Stimulated activated naive B cell treated with anti-CD40 and anti-IgM and Interleukin-4, amounts not matched to agents 10 μg/mL and 1 μg/mL and 100 μg/mL, for 72 hours (primary cell): ENCODE results near the gene TBC1D3B.
"Not testable (repeated sequence)": the region's sequence is repeated elsewhere in the genome, so short reads cannot be mapped to it uniquely, and the experiment has no call there.

Experiments used
- ATAC-seq, 2 donors: fragments of 150-1000 bp; cut with Tn5 transposase; replicated peaks; 2 replicates each; pipeline ENCODE4 v1.10.0; 2021; ENCODE audit warnings: moderate library complexity in 1 of 2
- DNase-seq: peaks from one replicate; pipeline ENCODE4 v3.0.0; 2021
- H3K27ac Mint-ChIP-seq: one replicate; pipeline ENCODE4 v1.8.0; 2022; ENCODE audit warnings: mild to moderate bottlenecking, mixed read lengths
- H3K27me3 Mint-ChIP-seq, 2 donors: one replicate each; pipeline ENCODE4 v1.8.0; 2022; ENCODE audit warnings: mixed read lengths in 2 of 2
- H3K36me3 Mint-ChIP-seq, 2 donors: one replicate each; pipeline ENCODE4 v1.8.0; 2022; ENCODE audit warnings: mixed read lengths in 2 of 2, mild to moderate bottlenecking in 1 of 2
- H3K4me1 Mint-ChIP-seq, 2 donors: one replicate each; pipeline ENCODE4 v1.8.0; 2022; ENCODE audit warnings: mixed read lengths in 2 of 2, mild to moderate bottlenecking in 1 of 2
- H3K4me3 Mint-ChIP-seq, 2 donors: one replicate each; pipeline ENCODE4 v1.8.0; 2022; ENCODE audit warnings: mild to moderate bottlenecking in 2 of 2, mixed read lengths in 2 of 2, moderate library complexity in 1 of 2
- H3K9me3 Mint-ChIP-seq, 2 donors: one replicate each; pipeline ENCODE4 v1.8.0; 2022; ENCODE audit warnings: mixed read lengths in 2 of 2, mild to moderate bottlenecking in 1 of 2

The TBC1D3B gene

DNA sequence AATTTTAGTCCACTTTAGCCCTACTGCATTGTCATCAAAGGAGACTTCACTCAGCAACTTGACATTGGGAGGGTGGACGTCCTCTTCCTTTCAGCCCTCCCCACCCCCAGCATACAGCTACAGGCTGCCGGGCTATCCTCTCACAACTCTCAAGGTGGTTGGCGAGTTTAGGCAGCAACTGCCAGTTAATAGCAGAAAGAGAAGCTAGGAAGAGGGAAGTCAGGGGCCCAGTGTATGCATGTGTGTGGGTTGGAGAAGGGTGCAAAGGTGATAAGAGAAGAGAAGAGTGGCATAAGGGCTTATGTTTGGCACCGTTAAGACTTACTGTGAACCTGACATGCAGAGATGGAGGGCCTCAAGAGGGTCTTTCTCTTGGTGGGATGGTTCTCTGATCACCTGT is 41.0 kb downstream of the TBC1D3B start:
- no peak overlapping the region for H3K27ac Mint-ChIP-seq
- peaks cover 51 to 72% of the 10 kb centered on the region in 2 donors for H3K4me1 Mint-ChIP-seq
- DNase-seq (no peak), ATAC-seq (peak; percentile 35 to 54)
- peak overlapping the region in 1 of 2 donors; percentile 5 for H3K4me3 Mint-ChIP-seq
- no peaks in the 10 kb centered on the region for H3K27me3 Mint-ChIP-seq
- H3K36me3 Mint-ChIP-seq: peaks cover 11 to 12% of the 10 kb centered on the region in 2 donors
- H3K9me3 Mint-ChIP-seq: peaks cover 10 to 12% of the 10 kb centered on the region in 2 donors

DNA sequence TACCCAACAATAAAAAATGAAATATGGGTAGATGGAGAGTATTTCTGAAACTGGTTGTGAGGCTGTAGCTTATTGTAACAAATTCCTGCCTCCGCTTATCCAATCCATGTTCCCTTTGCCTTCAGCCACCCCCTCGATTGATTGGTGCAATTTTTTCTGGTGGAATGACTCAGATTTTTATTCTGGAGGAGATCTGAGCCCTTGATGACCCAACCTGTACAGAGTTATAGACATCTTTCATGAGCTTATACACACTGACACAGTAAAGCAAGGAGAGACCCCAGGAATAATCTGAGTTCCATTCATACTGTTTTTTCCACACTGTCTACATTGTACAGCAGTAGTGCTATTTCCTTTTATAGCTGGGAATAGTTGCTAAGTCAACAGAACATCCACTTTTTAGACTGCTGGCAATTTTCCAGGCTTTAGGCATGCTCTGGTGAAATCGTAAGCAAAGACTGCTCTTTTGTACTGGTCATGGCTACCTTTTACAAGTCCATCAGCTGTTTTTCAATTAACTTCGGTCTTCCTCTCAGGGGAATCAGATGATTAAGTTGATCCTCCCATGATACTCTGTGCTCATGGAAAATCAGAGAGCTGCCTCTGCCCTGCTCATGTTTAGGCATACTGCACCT is 42.7 kb downstream of the TBC1D3B start:
- Mint-ChIP-seq H3K27ac (no peak overlapping the region), H3K4me1 (peaks cover 65 to 90% of the 10 kb centered on the region in 2 donors), H3K9me3 (peaks cover 10 to 12% of the 10 kb centered on the region in 2 donors), H3K36me3 (peaks cover 11 to 12% of the 10 kb centered on the region in 2 donors), H3K4me3 (no peak overlapping the region), H3K27me3 (no peaks in the 10 kb centered on the region)
- ATAC-seq (no peak), DNase-seq (no peak)

DNA sequence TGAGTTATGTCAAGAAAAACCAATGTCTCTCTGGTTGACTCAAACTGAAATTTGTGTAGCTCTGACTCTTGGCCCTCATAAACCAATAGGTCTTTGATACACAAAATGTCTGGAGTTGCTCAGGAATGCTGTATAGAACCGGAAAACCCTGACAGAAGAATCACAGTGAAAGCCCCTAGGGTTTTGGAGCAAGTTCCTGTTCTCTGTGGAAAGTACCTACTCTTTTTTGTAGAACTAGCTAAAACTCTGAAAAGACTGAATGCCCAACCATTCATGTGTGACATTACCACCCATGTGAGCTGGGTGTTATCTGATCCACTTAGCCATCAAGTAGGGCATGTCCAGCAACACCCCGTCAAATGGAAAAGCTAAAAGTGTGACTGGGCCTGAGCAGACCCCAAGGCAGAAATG is 44.0 kb downstream of the TBC1D3B start:
- ATAC-seq (peak; percentile 59 to 74), DNase-seq (no peak)
- no peaks in the 10 kb centered on the region for H3K27me3 Mint-ChIP-seq
- H3K27ac Mint-ChIP-seq: no peak overlapping the region
- H3K4me3 Mint-ChIP-seq: no peak overlapping the region
- H3K36me3 Mint-ChIP-seq: peaks cover 6% of the 10 kb centered on the region in 2 donors
- peaks cover 73 to 96% of the 10 kb centered on the region in 2 donors for H3K4me1 Mint-ChIP-seq
- H3K9me3 Mint-ChIP-seq: peaks cover 4 to 6% of the 10 kb centered on the region in 2 donors

DNA sequence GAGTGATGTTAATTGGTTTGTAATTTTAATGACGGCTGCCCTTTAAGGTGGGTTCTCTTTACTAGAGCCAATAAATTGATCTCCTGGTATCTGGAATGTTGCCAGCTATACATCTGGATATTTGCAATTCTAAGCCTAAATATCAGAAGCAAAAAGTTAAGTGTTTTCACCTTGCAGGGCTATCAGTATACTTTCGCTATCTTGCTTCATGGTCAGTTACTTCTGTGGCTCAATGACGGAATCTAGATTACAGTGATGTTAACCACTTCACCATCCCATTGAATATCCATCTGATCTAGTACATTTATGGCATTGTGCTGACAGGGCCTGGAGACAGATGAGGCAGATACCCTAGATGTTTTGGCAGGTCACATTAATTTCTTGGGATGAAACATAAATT is 44.5 kb downstream of the TBC1D3B start:
- no peak overlapping the region for H3K27ac Mint-ChIP-seq
- H3K4me1 Mint-ChIP-seq: peaks cover 73 to 96% of the 10 kb centered on the region in 2 donors
- H3K27me3 Mint-ChIP-seq: no peaks in the 10 kb centered on the region
- H3K9me3 Mint-ChIP-seq: peaks cover 3% of the 10 kb centered on the region in 2 donors
- ATAC-seq (no peak), DNase-seq (no peak)
- no peak overlapping the region for H3K4me3 Mint-ChIP-seq
- H3K36me3 Mint-ChIP-seq: peaks cover 4% of the 10 kb centered on the region in 2 donors

DNA sequence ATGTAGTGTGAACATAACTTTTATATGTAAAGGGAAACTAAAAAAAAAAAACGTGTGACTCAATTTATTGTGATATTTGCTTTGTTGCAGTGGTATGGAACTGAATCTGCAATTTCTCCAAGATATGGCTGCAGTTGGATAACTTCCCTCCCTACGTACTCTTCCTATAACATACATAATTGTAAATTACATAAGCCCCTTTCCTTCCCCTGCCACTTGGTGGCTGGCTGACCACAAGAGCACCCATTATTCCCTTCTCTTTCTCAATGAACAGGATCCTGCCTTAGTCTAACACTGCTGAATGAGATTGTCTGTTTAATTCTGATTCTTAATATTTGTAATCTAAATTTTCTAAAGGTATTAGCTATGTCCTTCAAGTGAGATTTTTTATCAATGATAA is 45.0 kb downstream of the TBC1D3B start:
- DNase-seq (no peak), ATAC-seq (no peak)
- H3K27ac Mint-ChIP-seq: peak overlapping the region; percentile 56
- H3K9me3 Mint-ChIP-seq: peaks cover 5 to 7% of the 10 kb centered on the region in 2 donors
- H3K36me3 Mint-ChIP-seq: peaks cover 8 to 9% of the 10 kb centered on the region in 2 donors
- no peaks in the 10 kb centered on the region for H3K27me3 Mint-ChIP-seq
- no peak overlapping the region for H3K4me3 Mint-ChIP-seq
- peaks cover 74 to 97% of the 10 kb centered on the region in 2 donors for H3K4me1 Mint-ChIP-seq

DNA sequence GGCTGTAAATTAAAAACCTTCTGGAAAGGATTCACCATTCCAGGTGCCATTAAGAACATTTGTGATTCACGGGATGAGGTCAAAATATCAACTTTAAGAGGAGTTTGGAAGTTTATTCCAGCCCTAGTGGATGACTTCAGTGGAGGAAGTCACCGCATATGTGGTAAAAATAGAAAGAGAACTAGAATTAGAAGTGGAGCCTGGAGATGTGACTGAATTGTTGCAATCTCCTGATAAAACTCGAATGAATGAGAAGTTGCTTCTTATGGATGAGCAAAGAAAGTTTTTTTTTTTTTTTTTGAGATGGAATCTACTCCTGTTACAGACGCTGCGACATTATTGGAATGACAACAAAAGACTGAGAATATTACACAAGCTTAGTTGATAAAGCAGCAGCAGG is 46.1 kb downstream of the TBC1D3B start:
- Mint-ChIP-seq H3K27me3 (no peaks in the 10 kb centered on the region), H3K36me3 (peaks cover 16 to 17% of the 10 kb centered on the region in 2 donors), H3K4me3 (no peak overlapping the region), H3K4me1 (peaks cover 66 to 94% of the 10 kb centered on the region in 2 donors), H3K9me3 (peaks cover 9 to 14% of the 10 kb centered on the region in 2 donors), H3K27ac (no peak overlapping the region)
- no peak for DNase-seq
- no peak for ATAC-seq

DNA sequence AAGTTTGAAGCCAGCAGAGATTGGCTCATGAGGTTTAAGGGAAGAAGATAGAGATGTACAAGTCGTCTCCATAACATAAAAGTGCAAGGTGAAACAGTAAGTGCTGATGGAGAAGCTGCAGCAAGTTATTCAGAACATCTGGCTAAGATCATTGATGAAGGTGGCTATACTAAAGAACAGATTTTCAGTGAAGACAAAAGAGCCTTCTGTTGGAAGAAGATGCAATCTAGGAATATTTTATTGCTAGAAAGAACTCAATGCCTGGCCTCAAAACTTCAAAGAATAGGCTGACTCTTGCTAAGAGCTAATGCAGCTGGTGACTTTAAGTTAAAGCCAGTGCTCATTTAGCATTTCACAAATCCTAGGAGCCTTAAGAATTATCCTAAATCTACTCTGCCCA is 46.8 kb downstream of the TBC1D3B start:
- peaks cover 18 to 19% of the 10 kb centered on the region in 2 donors for H3K36me3 Mint-ChIP-seq
- no peak overlapping the region for H3K27ac Mint-ChIP-seq
- peaks cover 61 to 88% of the 10 kb centered on the region in 2 donors for H3K4me1 Mint-ChIP-seq
- no peak overlapping the region for H3K4me3 Mint-ChIP-seq
- ATAC-seq: no peak
- no peaks in the 10 kb centered on the region for H3K27me3 Mint-ChIP-seq
- H3K9me3 Mint-ChIP-seq: peaks cover 9 to 14% of the 10 kb centered on the region in 2 donors
- no peak for DNase-seq

DNA sequence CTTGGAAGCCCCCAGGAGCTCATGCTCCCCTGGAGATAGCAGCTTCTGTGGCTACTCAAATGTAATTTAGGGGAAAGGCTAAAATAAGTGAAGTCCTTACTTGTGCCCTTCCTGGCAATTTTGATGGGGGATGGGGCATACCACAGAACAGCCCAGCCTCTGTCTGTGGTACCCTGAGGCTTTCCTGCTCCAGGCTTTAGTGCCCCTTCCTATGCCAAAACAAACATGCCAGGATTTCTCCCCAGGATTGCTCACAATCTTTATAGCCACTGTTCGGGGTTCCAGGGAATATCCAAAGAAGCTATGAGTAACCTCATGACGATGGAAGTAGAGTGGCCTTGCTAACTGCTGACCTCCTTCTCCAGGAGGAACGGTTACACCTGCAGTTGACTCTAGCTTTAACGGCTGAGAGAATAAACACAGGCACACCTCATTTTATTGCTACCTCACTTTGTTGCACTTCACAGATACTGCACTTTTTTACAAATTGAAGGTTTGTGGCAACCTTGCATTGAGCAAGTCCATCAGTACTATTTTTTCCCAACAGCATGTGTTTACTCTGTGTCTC is 47.9 kb downstream of the TBC1D3B start:
- Mint-ChIP-seq H3K27me3 (no peaks in the 10 kb centered on the region), H3K4me1 (peaks cover 54 to 77% of the 10 kb centered on the region in 2 donors), H3K4me3 (no peak overlapping the region), H3K9me3 (peaks cover 9 to 14% of the 10 kb centered on the region in 2 donors), H3K27ac (no peak overlapping the region), H3K36me3 (peaks cover 18 to 19% of the 10 kb centered on the region in 2 donors)
- DNase-seq (no peak), ATAC-seq (no peak)

DNA sequence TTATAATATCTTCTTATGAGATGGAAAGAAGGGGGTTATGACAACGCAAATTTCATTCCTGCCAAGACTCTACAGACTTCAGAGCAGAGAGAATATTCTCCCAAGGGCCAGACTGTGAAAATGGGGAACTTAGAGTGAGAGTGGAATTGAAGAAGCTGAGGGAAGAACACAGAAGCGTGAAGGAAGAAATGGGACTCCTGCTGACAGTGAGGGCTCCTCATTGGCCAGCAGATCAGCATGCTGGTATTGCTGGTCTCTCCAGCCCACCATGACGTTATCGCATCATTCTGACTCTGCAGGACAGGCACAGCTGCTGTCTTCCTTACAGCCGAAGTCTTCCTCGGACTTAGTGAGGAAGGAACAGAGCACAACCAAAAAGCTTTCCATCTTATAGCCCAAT is 48.5 kb downstream of the TBC1D3B start:
- peaks cover 51 to 71% of the 10 kb centered on the region in 2 donors for H3K4me1 Mint-ChIP-seq
- H3K27ac Mint-ChIP-seq: peak overlapping the region; percentile 73
- ATAC-seq (peak; percentile 11 to 35), DNase-seq (no peak)
- peaks cover 9 to 14% of the 10 kb centered on the region in 2 donors for H3K9me3 Mint-ChIP-seq
- peaks cover 18 to 19% of the 10 kb centered on the region in 2 donors for H3K36me3 Mint-ChIP-seq
- H3K27me3 Mint-ChIP-seq: no peaks in the 10 kb centered on the region
- H3K4me3 Mint-ChIP-seq: no peak overlapping the region

DNA sequence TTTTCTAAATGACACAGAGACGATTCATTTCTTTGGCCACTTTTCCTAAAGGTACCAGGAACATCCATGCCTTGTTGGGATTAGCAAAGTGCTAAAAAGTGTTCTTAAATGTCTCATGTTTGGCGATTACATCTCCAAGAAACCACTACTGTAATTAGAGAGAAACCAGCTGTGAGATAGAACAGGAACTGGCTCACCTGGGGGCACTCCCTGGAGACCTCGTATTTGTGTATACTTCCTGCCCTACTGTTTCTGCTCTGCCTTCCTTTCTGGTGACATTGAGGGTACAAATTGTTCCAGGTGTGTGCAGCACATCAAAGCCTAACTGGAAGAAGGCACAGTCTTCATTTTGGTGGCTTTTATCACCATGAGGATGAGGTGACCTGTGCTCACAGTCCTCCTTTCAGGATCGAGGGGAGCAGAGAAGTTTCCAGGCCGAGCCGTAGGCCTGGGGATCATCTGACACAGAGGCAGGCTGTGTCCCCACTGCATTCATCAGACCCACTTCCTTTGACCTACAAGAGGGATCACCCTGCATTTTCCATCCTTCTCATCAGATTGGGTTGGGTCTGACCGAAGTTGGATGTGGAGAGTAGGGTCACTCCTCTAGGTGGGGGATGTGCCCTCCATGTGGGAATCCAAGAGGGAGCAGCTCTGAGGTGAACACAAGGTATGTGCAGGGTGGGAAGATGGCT is 49.1 kb downstream of the TBC1D3B start:
- H3K36me3 Mint-ChIP-seq: peaks cover 18 to 19% of the 10 kb centered on the region in 2 donors
- DNase-seq (peak; percentile 46), ATAC-seq (peak; percentile 95 to 97)
- H3K27me3 Mint-ChIP-seq: no peaks in the 10 kb centered on the region
- peak overlapping the region; percentile 20 to 68 for H3K4me3 Mint-ChIP-seq
- peaks cover 9 to 14% of the 10 kb centered on the region in 2 donors for H3K9me3 Mint-ChIP-seq
- peaks cover 46 to 66% of the 10 kb centered on the region in 2 donors for H3K4me1 Mint-ChIP-seq
- peak overlapping the region; percentile 73 for H3K27ac Mint-ChIP-seq

DNA sequence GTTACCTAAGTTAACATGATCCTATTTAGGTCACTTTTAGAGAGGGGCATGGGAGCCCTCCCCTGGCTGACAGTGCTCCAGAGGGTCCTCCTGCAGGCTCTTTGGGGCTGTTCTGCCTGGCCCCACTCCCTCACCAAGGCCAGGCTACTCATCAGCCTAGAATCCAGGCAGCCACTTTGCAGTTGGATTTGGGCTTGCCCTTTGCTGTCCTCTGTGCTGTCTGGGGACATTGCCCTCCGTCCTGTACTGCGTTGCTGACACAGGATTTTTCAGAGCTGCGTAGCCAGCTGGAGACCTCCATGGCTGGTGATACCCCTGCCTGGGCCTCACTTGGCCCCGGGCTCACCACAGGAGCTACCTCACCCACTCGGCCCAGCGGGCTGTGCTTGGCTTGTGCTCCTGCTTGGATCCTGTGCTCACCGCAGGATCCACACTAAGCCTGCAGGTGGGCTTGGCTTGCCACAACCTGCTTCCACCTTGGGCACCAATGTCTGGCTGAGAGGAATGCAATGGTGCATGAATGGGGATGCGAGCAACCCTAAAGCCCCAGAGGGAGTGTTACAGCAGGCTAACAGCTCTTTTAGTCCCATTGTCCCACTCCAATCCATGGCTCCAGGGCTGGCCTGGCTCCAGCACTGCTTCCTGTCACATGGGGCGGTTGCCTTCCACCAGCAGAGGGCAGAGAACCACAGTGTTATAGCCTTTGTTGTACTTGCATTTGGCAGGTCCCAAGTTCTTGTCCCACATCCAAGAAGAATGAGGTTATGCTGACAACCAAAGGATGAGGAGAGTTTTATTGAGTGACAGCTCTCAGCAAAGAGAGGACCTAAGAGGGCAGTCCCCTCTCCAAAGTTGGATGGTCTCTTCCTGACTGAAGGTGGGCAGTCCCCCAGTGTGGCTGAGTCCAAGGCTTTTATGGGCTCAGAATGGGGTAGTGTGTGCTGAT is 51.3 kb downstream of the TBC1D3B start:
- Mint-ChIP-seq H3K27me3 (no peaks in the 10 kb centered on the region), H3K36me3 (peaks cover 17 to 21% of the 10 kb centered on the region in 2 donors), H3K4me3 (no peak overlapping the region), H3K27ac (no peak overlapping the region), H3K9me3 (peaks cover 12 to 17% of the 10 kb centered on the region in 2 donors), H3K4me1 (peaks cover 41 to 45% of the 10 kb centered on the region in 2 donors)
- ATAC-seq (no peak), DNase-seq (no peak)

DNA sequence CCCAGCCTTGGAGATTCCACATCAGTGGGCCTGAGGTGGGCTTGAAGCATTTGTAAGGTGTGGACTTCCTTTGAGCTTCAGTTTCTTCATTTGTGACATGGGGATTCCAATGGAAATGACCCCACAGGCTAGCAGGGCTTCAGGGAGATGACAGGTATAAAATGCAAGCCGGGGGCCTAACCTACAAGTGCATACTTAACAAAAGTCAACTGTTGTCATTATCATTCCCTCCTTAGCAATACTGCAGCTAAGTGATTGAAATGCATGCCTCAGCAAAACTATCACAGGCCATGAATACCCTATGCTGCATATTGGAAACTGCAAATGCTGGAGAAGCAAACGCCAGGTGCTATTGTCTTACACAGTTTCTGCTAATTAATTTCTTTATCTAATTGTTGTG is 53.0 kb downstream of the TBC1D3B start:
- ATAC-seq: no peak
- H3K4me1 Mint-ChIP-seq: peaks cover 36 to 40% of the 10 kb centered on the region in 2 donors
- peaks cover 17 to 21% of the 10 kb centered on the region in 2 donors for H3K36me3 Mint-ChIP-seq
- DNase-seq: no peak
- H3K9me3 Mint-ChIP-seq: peaks cover 12 to 17% of the 10 kb centered on the region in 2 donors
- no peak overlapping the region for H3K27ac Mint-ChIP-seq
- H3K27me3 Mint-ChIP-seq: no peaks in the 10 kb centered on the region
- no peak overlapping the region for H3K4me3 Mint-ChIP-seq

DNA sequence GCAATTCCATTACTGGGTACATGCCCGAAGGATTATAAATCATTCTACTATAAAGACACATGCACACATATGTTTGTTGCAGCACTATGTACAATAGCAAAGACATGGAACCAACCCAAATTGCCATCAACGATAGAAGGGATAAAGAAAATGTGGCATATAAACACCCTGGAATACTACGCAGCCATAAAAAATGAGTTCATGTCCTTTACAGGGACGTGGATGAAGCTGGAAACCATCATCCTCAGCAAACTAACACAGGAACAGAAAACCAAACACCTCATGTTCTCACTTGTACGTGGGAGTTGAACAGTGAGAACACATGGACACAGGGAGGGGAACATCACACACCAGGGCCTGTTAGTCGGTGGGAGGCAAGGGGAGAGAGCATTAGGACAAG is 55.3 kb downstream of the TBC1D3B start:
- H3K9me3 Mint-ChIP-seq, H3K4me3 Mint-ChIP-seq, H3K27me3 Mint-ChIP-seq, ATAC-seq, DNase-seq: not testable (repeated sequence)
- peaks cover 30 to 38% of the 10 kb centered on the region in 2 donors for H3K4me1 Mint-ChIP-seq
- peaks cover 7 to 10% of the 10 kb centered on the region in 2 donors for H3K36me3 Mint-ChIP-seq
- H3K27ac Mint-ChIP-seq: peak overlapping the region; percentile 22

DNA sequence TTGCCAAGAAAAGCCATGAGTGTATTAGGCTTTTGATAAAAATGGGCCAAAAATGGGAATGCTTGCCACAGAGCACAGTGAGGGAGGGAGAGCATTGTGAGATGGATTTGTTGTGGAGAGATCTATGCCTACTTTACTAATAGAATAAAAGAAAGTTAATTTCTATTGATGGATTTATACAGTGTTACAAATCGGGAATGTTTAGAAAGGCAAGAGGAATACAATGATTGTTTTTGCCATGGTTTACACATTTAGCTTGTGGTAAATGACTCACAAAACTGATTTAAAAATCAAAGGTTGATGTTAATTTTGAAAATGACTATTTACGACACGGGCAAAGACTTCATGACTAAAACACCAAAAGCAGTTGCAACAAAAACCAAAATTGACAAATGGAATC is 56.2 kb downstream of the TBC1D3B start:
- peaks cover 3% of the 10 kb centered on the region in 2 donors for H3K9me3 Mint-ChIP-seq
- peaks cover 30 to 40% of the 10 kb centered on the region in 2 donors for H3K4me1 Mint-ChIP-seq
- H3K27ac Mint-ChIP-seq: no peak overlapping the region
- H3K4me3 Mint-ChIP-seq: no peak overlapping the region
- H3K27me3 Mint-ChIP-seq: no peaks in the 10 kb centered on the region
- H3K36me3 Mint-ChIP-seq: peaks cover 3% of the 10 kb centered on the region in 2 donors
- no peak for DNase-seq
- no peak for ATAC-seq
